Measurements from ENCODE around the gene LCP1. TPM values are rescaled to one million over a fixed set of nuclear protein-coding genes. Genes with fewer than 3 reads are reported as not detected.

LCP1 gene
- total and polyA plus RNA-seq, 2 of the 13 experiments (the other 11 are each of a cell fraction or from before 2014, with no cell fraction given) = 1.6 TPM

DNA sequence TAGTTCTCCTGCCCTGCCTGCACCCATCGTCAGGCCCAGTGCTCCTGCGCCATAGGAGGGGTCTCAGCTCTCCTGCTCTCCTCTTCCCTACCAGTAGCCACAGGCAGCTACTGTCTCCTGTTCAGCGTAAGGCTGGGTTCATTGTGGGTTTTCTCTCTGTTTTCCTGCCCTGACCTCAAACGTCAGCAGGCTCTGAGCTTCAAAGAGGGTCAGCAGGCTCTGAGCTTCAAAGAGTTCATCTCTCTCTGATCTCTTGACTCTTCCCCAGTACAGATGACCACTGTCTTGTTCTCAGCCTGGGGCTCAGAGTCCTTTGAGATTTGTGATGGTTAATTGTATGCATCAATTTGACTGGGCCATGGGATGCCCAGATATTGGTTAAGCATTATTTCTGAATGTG is 72.5 kb downstream of the LCP1 start (continued):
- TF ChIP-seq MYC (CRISPR knock-in tag; IDR thresholded peaks at IDR 0.05; ENCODE audit: borderline replicate concordance) (no peak), FUBP1 (CRISPR knock-in tag; IDR thresholded peaks at IDR 0.05; ENCODE audit: borderline replicate concordance) (no peak), PCBP1 (IDR thresholded peaks at IDR 0.05; ENCODE audit: borderline replicate concordance, low read depth, low read length) (no peak), TAF1 (CRISPR knock-in tag; IDR thresholded peaks at IDR 0.05) (peak; percentile 29; the same call in 1 of the 2 replicates), CC2D1A (CRISPR knock-in tag; IDR thresholded peaks at IDR 0.05) (no peak), SIX1 (CRISPR knock-in tag; IDR thresholded peaks at IDR 0.05; ENCODE audit: borderline replicate concordance) (peak; percentile 74; the same call in 1 of the 2 replicates), ZSCAN25 (CRISPR knock-in tag; IDR thresholded peaks at IDR 0.05) (peak; percentile 74), CCDC6 (CRISPR knock-in tag; IDR thresholded peaks at IDR 0.05) (no peak), ZNF234 (CRISPR knock-in tag; conservative IDR thresholded peaks at IDR 0.05) (no peak), ZNF790 (CRISPR knock-in tag; IDR thresholded peaks at IDR 0.05; ENCODE audit: borderline replicate concordance) (no peak), ZIK1 (CRISPR knock-in tag; IDR thresholded peaks at IDR 0.05; ENCODE audit: borderline replicate concordance, low read depth) (no peak), MEF2D (CRISPR knock-in tag; IDR thresholded peaks at IDR 0.05) (peak; percentile 66; the same call in 1 of the 2 replicates), ZNF614 (CRISPR knock-in tag; IDR thresholded peaks at IDR 0.05; ENCODE audit: borderline replicate concordance) (0 out of 2 replicates have a peak, but pooled peaks have one; percentile 28), ZNF3 (CRISPR knock-in tag; IDR thresholded peaks at IDR 0.05) (no peak), ATF4 (CRISPR knock-in tag; IDR thresholded peaks at IDR 0.05) (no peak), SP5 (CRISPR knock-in tag; IDR thresholded peaks at IDR 0.05; ENCODE audit: borderline replicate concordance, low read depth) (no peak; the same call in 1 of the 2 replicates), SNAPC5 (CRISPR knock-in tag; IDR thresholded peaks at IDR 0.05; ENCODE audit: borderline replicate concordance) (no peak), ARHGAP35 (CRISPR knock-in tag; IDR thresholded peaks at IDR 0.05; ENCODE audit: borderline replicate concordance) (no peak), MED8 (CRISPR knock-in tag; IDR thresholded peaks at IDR 0.05; ENCODE audit: insufficient replicate concordance) (no peak), PATZ1 (CRISPR knock-in tag; IDR thresholded peaks at IDR 0.05) (peak; percentile 54), SAP130 (CRISPR knock-in tag; IDR thresholded peaks at IDR 0.05; ENCODE audit: low read depth) (peak; percentile 83), GTF3A (CRISPR knock-in tag; conservative IDR thresholded peaks at IDR 0.05) (no peak), MAFG (CRISPR knock-in tag; IDR thresholded peaks at IDR 0.05) (no peak), ERF (CRISPR knock-in tag; IDR thresholded peaks at IDR 0.05) (0 out of 2 replicates have a peak, but pooled peaks have one; percentile 61), ZMYM2 (CRISPR knock-in tag; IDR thresholded peaks at IDR 0.05) (0 out of 2 replicates have a peak, but pooled peaks have one; percentile 42), GABPB1 (CRISPR knock-in tag; IDR thresholded peaks at IDR 0.05) (no peak), ZNF430 (CRISPR knock-in tag; IDR thresholded peaks at IDR 0.05) (peak; percentile 47; the same call in 1 of the 2 replicates)
